ACC112 (cell line): Measurements from ENCODE around the gene SORBS1.
A peak's percentile ranks its signal among the peaks of the same experiment; 100 is the strongest.

ENCODE experiments used
- H2AFZ ChIP-seq: fragments of 200-600 bp; sonication (generic); one replicate; pipeline ENCODE4 v1.6.0; 2017; ENCODE audit warnings: antibody characterized with exemption, low read length; ENCODE audit not compliant: unreplicated experiment
- H3K27ac ChIP-seq: fragments of 200-600 bp; sonication (generic); 2 replicates; pipeline ENCODE4 v1.5.1; 2014; ENCODE audit warnings: low read depth, mild to moderate bottlenecking, antibody characterized with exemption, low read length, moderate library complexity
- H3K27me3 ChIP-seq: fragments of 200-600 bp; sonication (generic); 2 replicates; pipeline ENCODE4 v1.6.1; 2014; ENCODE audit warnings: mild to moderate bottlenecking, antibody characterized with exemption, low read length, moderate library complexity, mixed read lengths; ENCODE audit not compliant: insufficient read depth
- H3K36me3 ChIP-seq: fragments of 200-600 bp; sonication (generic); 2 replicates; pipeline ENCODE4 v1.6.1; 2016; ENCODE audit warnings: mild to moderate bottlenecking, antibody characterized with exemption, low read length, moderate library complexity, mixed read lengths; ENCODE audit not compliant: insufficient read depth
- H3K4me1 ChIP-seq: fragments of 200-600 bp; sonication (generic); one replicate; pipeline ENCODE4 v1.6.1; 2016; ENCODE audit warnings: low read length, mixed read lengths; ENCODE audit not compliant: insufficient read depth, unreplicated experiment, control insufficient read depth
- H3K4me3 ChIP-seq: fragments of 200-600 bp; sonication (generic); 2 replicates; pipeline ENCODE4 v1.5.1; 2014; ENCODE audit warnings: mild to moderate bottlenecking, low read depth, low read length
- H3K79me2 ChIP-seq: fragments of 200-600 bp; sonication (generic); one replicate; pipeline ENCODE4 v1.6.0; 2016; ENCODE audit warnings: low read length; ENCODE audit not compliant: control insufficient read depth, unreplicated experiment, insufficient read depth

The SORBS1 gene

DNA sequence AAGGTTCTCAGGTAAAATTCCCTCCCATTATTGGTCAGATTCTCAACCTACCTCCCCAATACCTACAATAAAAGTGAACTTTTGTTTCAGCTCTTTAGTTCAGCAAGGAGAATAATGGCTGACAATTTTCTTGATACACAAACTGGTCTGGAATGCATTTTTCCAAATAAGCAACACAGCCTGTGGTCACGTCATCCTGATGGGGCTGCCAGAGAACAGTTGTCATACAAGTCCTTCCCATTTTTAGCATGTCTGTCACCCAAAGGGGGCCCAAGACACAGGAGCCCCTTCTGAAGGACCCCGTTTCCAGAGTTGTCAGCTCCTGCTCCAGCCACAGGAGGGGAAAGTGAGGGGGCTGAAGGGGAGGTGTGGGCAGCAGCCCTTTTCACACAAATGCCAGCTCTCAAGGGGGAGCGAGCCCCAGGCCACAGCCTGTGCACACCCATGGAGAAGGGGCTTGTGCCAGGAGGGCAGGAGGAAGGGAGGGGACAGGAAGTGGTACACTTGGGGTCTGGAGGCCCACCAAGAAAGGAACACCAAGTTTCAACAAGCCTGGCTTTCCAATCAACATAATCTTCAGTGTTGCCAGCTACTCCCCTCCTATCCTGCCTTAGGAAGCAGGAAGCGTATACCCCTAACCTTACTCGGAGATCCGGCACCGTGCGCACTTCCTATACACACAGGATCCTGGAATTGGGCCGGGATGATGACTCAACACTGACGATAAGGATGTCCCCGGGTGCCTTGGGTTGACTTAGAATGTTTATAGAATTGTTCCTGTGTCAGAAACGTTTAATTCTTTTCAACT lies 227.0 kb downstream of the SORBS1 start:
- H2AFZ ChIP-seq: peak overlapping the region; percentile 45
- no peaks in the 10 kb centered on the region for H3K27me3 ChIP-seq
- H3K4me1 ChIP-seq: peaks cover 26% of the 10 kb centered on the region
- H3K79me2 ChIP-seq: no peaks in the 10 kb centered on the region
- H3K36me3 ChIP-seq: no peaks in the 10 kb centered on the region
- H3K27ac ChIP-seq: peak overlapping the region; percentile 84
- H3K4me3 ChIP-seq: peak overlapping the region; percentile 27; the same call in 1 of the 2 replicates

- Histone ChIP-seq H3K36me3 (no peaks in the 10 kb centered on the region), H2AFZ (no peak overlapping the region), H3K4me1 (peaks cover 26% of the 10 kb centered on the region)
Measured at GRCh38 chr10:95332666-95333249, 228.4 kb downstream of the SORBS1 start.

GRCh38 chr10:95331596-95332130 lies 229.5 kb downstream of the SORBS1 start:
- no peak overlapping the region for H3K4me3 ChIP-seq
- H3K79me2 ChIP-seq: no peaks in the 10 kb centered on the region
- no peak overlapping the region for H3K27ac ChIP-seq
- peaks cover 26% of the 10 kb centered on the region for H3K4me1 ChIP-seq
- H2AFZ ChIP-seq: no peak overlapping the region
- H3K36me3 ChIP-seq: no peaks in the 10 kb centered on the region
- H3K27me3 ChIP-seq: no peaks in the 10 kb centered on the region

More at GRCh38 chr10:95332666-95333249, 228.4 kb downstream of the SORBS1 start:
- Histone ChIP-seq H3K4me3 (no peak overlapping the region), H3K27me3 (no peaks in the 10 kb centered on the region), H3K27ac (no peak overlapping the region), H3K79me2 (no peaks in the 10 kb centered on the region)

DNA sequence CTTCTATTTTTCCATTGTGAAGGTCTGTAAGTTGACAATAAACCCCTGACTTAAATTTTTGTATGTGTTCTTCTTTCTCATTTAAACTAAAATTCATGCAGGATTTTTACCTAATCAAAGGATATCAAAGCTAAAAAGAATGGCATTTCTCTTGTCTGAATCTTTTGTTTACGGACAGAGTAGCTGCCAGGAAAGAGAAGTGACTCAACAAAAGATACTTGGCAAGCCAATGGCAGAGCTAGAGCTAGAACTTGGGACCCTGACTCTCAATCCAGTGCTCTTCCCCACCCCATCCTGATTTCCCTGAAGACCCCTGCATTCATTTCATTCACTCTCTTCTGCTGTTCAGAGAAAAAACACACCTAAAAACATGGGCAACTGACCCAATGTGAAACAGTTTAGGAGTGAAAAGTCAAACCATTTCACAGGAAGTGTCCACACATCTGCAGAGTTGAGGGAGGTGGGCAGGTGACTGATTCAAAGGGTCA lies 230.2 kb downstream of the SORBS1 start:
- Histone ChIP-seq H3K27me3 (0 out of 2 replicates have a peak, but pooled peaks cover 3% of the 10 kb centered on the region), H3K27ac (no peak overlapping the region), H3K4me1 (peaks cover 26% of the 10 kb centered on the region), H3K4me3 (no peak overlapping the region), H3K36me3 (no peaks in the 10 kb centered on the region), H2AFZ (no peak overlapping the region), H3K79me2 (no peaks in the 10 kb centered on the region)

GRCh38 chr10:95329296-95329695 lies 231.9 kb downstream of the SORBS1 start:
- no peaks in the 10 kb centered on the region for H3K36me3 ChIP-seq
- no peaks in the 10 kb centered on the region for H3K79me2 ChIP-seq
- H3K4me3 ChIP-seq: no peak overlapping the region
- peaks cover 13% of the 10 kb centered on the region for H3K4me1 ChIP-seq
- no peak overlapping the region for H2AFZ ChIP-seq
- H3K27ac ChIP-seq: no peak overlapping the region
- 0 out of 2 replicates have a peak, but pooled peaks cover 5% of the 10 kb centered on the region for H3K27me3 ChIP-seq

DNA sequence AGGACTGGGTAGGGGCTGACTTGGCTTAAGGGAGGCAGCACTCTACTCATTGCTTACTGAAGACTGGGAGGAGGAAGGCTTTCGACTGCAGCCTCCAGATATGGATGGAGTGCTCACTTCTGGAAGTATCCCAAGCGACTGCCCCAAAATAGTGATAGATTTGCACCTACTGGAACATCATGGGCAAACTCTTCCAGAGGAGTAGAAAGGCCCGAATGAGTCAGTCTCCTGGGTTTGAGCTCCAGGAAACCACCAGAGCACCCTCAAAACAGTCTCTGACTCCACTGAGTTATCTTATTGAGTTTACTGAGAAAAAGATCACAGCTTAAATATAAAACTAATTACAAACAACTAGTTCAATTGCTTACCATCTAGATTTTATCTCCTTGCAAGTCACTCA lies 233.2 kb downstream of the SORBS1 start:
- H3K4me1 ChIP-seq: peaks cover 7% of the 10 kb centered on the region
- H3K27me3 ChIP-seq: 0 out of 2 replicates have a peak, but pooled peaks cover 5% of the 10 kb centered on the region
- no peak overlapping the region for H3K27ac ChIP-seq
- H2AFZ ChIP-seq: no peak overlapping the region
- H3K36me3 ChIP-seq: no peaks in the 10 kb centered on the region
- no peaks in the 10 kb centered on the region for H3K79me2 ChIP-seq
- no peak overlapping the region for H3K4me3 ChIP-seq

DNA sequence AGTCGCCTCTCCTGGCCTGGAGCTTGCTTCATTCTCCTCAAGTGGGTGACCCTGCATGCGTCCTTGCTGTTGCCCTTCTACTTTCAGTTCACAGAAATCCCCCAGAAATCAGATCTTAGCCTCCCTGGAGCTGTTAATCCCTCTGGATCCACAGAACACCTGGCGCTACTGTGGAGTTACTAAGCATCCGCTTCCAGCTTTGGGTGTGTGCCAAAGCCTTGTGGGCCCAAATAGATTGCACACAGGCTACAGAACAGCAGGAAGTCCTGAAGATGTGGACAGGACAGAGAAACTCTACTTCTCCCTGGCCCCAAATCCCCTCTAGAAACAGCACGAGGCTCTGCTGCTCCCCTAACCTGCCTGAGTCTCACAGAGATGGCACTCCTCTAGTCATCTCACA lies 233.8 kb downstream of the SORBS1 start:
- Histone ChIP-seq H3K36me3 (no peaks in the 10 kb centered on the region), H3K79me2 (no peaks in the 10 kb centered on the region), H3K27me3 (0 out of 2 replicates have a peak, but pooled peaks cover 5% of the 10 kb centered on the region)

DNA sequence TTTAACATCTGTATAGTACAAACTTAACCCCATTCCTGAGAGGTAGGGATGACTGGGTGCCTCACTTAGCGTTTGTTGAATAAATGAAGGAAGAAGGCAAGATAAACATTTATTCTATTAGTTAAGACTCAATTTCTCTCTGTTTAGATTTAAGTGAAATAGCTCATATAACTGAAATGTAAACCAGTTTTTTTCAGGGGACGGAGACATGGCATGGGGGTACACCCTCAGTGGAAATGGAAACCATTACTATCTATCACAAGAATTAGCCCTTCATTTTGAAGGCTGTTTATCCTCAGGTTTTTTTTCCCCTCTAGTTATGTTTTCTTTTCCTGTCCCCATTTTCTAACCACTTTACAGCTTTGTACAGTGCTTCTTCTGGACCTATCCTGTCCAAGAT lies 234.8 kb downstream of the SORBS1 start:
- Histone ChIP-seq H3K4me1 (peaks cover 7% of the 10 kb centered on the region), H3K36me3 (no peaks in the 10 kb centered on the region), H3K27ac (no peak overlapping the region), H3K4me3 (no peak overlapping the region), H3K79me2 (no peaks in the 10 kb centered on the region), H2AFZ (no peak overlapping the region), H3K27me3 (0 out of 2 replicates have a peak, but pooled peaks cover 5% of the 10 kb centered on the region)

More for the DNA sequence above, 233.8 kb downstream of the SORBS1 start:
- Histone ChIP-seq H2AFZ (no peak overlapping the region), H3K27ac (no peak overlapping the region), H3K4me1 (peaks cover 7% of the 10 kb centered on the region), H3K4me3 (no peak overlapping the region)

- H3K4me3 ChIP-seq: no peak overlapping the region
- no peak overlapping the region for H3K27ac ChIP-seq
- 0 out of 2 replicates have a peak, but pooled peaks cover 5% of the 10 kb centered on the region for H3K27me3 ChIP-seq
- H3K4me1 ChIP-seq: peaks cover 4% of the 10 kb centered on the region
- H3K79me2 ChIP-seq: no peaks in the 10 kb centered on the region
- no peak overlapping the region for H2AFZ ChIP-seq
- H3K36me3 ChIP-seq: no peaks in the 10 kb centered on the region
Measured at GRCh38 chr10:95325863-95326262, 235.3 kb downstream of the SORBS1 start.

- no peaks in the 10 kb centered on the region for H3K79me2 ChIP-seq
- no peaks in the 10 kb centered on the region for H3K36me3 ChIP-seq
- H3K27ac ChIP-seq: no peak overlapping the region
- H2AFZ ChIP-seq: no peak overlapping the region
- 0 out of 2 replicates have a peak, but pooled peaks cover 5% of the 10 kb centered on the region for H3K27me3 ChIP-seq
- no peak overlapping the region for H3K4me3 ChIP-seq
- no peaks in the 10 kb centered on the region for H3K4me1 ChIP-seq
Measured at GRCh38 chr10:95324436-95325268, 236.5 kb downstream of the SORBS1 start.
